Measurements from ENCODE around the gene SNX5.

DNA sequence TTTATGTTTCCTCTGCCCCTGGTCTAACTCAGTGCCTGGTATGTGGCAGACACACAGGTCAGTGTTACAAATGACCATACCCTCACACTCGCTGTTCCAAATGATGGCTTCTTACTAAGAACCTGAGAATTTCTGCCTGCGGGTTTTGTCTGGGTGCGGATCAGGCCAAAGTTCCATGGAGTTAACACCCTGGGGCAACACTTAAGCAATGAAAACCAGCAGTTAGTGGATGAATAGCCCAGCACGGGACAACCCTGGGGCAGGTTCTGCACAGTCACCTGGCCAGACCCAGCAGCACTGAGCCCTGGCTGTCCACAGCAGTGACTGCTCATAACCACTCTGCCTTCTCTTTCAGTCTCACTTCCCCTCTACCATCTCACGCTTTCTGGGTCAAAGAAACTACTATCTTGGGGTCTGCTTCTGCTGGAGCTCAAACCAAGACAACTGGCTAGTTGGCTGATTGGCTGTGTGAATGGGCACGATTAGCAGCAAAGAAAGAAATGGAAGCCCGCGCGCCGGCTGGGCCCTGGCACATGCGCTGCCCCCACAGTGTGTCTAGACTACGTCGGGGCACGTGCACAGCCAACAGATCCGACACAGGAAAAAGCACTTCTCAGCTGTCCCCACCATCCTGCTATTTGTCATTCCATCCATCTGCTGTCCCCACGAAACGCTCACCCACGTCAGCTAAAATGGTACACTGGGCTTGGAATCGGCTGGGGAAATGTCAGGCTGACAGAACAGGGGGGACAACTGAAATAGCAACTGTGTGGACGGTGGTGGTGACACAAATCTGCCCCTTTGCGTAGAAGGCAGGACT lies 36.8 kb upstream of the SNX5 start:
- TF ChIP-seq, protein P1, sequence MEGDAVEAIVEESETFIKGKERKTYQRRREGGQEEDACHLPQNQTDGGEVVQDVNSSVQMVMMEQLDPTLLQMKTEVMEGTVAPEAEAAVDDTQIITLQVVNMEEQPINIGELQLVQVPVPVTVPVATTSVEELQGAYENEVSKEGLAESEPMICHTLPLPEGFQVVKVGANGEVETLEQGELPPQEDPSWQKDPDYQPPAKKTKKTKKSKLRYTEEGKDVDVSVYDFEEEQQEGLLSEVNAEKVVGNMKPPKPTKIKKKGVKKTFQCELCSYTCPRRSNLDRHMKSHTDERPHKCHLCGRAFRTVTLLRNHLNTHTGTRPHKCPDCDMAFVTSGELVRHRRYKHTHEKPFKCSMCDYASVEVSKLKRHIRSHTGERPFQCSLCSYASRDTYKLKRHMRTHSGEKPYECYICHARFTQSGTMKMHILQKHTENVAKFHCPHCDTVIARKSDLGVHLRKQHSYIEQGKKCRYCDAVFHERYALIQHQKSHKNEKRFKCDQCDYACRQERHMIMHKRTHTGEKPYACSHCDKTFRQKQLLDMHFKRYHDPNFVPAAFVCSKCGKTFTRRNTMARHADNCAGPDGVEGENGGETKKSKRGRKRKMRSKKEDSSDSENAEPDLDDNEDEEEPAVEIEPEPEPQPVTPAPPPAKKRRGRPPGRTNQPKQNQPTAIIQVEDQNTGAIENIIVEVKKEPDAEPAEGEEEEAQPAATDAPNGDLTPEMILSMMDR (IDR thresholded peaks at IDR 0.05) = no peak
- TF ChIP-seq POLR2A (IDR thresholded peaks at IDR 0.05) (no peak), EP300 (IDR thresholded peaks at IDR 0.05) (no peak)

Data from suprapubic skin (tissue), 3 donors.